A549 (cell line): ENCODE measurements around the gene MICU2.

Source experiments
- BHLHE40 ChIP-seq: IDR thresholded peaks from 2 replicates; pipeline ENCODE4 v1.6.1; 2012; ENCODE audit warnings: low read depth, low read length, inconsistent platforms
- CTCF ChIP-seq: fragments of >200 bp; sonication (Bioruptor Twin); formaldehyde crosslinking; IDR thresholded peaks from 3 replicates; pipeline ENCODE4 v1.5.1; 2016
- ESRRA ChIP-seq: fragments of 150-350 bp; IDR thresholded peaks from 2 replicates; pipeline ENCODE4 v1.6.1; 2014; ENCODE audit warnings: mild to moderate bottlenecking, low read length, borderline replicate concordance
- POLR2A ChIP-seq: IDR thresholded peaks from 2 replicates; pipeline ENCODE4 v1.6.1; 2012; ENCODE audit warnings: mild to moderate bottlenecking, low read length
- USF2 ChIP-seq: fragments of 450-650 bp; IDR thresholded peaks from 2 replicates; pipeline ENCODE4 v1.6.1; 2014; ENCODE audit warnings: antibody characterized with exemption
- TF ChIP-seq, protein P1 (sequence below): fragments of 150-350 bp; IDR thresholded peaks from 2 replicates; pipeline ENCODE4 v1.6.1; 2014; ENCODE audit warnings: low read depth, mild to moderate bottlenecking, low read length
- TF ChIP-seq, protein P2 (sequence below): fragments of 200-600 bp; sonication (generic); IDR thresholded peaks from 2 replicates; pipeline ENCODE4 v1.6.1; 2016; ENCODE audit warnings: antibody characterized with exemption, mild to moderate bottlenecking, moderate library complexity

DNA sequence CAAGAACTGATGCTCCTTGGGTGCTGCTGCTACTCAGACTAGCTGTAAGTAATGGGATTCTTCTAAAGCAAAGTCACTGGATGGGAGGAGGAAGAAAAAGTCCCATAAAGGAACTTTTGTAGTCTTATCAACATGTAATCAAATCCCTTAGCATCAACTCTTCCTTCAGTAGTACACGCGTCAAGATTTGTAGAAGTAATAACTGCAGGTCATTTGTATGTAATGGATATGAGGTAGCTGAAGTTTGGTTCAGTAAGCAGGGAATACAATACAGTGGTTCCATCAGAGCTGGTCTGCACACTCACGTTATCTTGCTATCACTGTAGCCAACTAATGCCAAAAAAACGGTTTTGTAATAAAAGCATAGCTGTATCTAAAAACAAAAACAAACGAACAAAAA is 72.5 kb downstream of the MICU2 start:
- TF ChIP-seq USF2: no peak
- no peak for TF ChIP-seq CTCF
- TF ChIP-seq, protein P1, sequence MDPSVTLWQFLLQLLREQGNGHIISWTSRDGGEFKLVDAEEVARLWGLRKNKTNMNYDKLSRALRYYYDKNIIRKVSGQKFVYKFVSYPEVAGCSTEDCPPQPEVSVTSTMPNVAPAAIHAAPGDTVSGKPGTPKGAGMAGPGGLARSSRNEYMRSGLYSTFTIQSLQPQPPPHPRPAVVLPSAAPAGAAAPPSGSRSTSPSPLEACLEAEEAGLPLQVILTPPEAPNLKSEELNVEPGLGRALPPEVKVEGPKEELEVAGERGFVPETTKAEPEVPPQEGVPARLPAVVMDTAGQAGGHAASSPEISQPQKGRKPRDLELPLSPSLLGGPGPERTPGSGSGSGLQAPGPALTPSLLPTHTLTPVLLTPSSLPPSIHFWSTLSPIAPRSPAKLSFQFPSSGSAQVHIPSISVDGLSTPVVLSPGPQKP: no peak
- no peak for TF ChIP-seq BHLHE40
- TF ChIP-seq, protein P2, sequence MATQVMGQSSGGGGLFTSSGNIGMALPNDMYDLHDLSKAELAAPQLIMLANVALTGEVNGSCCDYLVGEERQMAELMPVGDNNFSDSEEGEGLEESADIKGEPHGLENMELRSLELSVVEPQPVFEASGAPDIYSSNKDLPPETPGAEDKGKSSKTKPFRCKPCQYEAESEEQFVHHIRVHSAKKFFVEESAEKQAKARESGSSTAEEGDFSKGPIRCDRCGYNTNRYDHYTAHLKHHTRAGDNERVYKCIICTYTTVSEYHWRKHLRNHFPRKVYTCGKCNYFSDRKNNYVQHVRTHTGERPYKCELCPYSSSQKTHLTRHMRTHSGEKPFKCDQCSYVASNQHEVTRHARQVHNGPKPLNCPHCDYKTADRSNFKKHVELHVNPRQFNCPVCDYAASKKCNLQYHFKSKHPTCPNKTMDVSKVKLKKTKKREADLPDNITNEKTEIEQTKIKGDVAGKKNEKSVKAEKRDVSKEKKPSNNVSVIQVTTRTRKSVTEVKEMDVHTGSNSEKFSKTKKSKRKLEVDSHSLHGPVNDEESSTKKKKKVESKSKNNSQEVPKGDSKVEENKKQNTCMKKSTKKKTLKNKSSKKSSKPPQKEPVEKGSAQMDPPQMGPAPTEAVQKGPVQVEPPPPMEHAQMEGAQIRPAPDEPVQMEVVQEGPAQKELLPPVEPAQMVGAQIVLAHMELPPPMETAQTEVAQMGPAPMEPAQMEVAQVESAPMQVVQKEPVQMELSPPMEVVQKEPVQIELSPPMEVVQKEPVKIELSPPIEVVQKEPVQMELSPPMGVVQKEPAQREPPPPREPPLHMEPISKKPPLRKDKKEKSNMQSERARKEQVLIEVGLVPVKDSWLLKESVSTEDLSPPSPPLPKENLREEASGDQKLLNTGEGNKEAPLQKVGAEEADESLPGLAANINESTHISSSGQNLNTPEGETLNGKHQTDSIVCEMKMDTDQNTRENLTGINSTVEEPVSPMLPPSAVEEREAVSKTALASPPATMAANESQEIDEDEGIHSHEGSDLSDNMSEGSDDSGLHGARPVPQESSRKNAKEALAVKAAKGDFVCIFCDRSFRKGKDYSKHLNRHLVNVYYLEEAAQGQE: no peak
- no peak for TF ChIP-seq POLR2A
- no peak for TF ChIP-seq ESRRA
